ENCODE data around the gene RASGEF1C.

The RASGEF1C gene

GRCh38 chr5:180209137-180209581 lies at the start of gene RASGEF1C:
Gene RASGEF1C (minus strand): TSS chr5:180209211. CDS start chr5:180138052, 71,159 bp downstream.
- TF ChIP-seq ZNF384 (IDR thresholded peaks at IDR 0.05) (no peak), ARNT (IDR thresholded peaks at IDR 0.05) (no peak), PKNOX1 (IDR thresholded peaks at IDR 0.05) (no peak), NFRKB (IDR thresholded peaks at IDR 0.05) (no peak), SUZ12 (IDR thresholded peaks at IDR 0.05) (no peak), L3MBTL2 (conservative IDR thresholded peaks at IDR 0.05) (no peak), FOXM1 (IDR thresholded peaks at IDR 0.05; ENCODE audit: borderline replicate concordance) (no peak), TARDBP (IDR thresholded peaks at IDR 0.05) (no peak), LEF1 (IDR thresholded peaks at IDR 0.05; ENCODE audit: borderline replicate concordance) (no peak), BHLHE40 (IDR thresholded peaks at IDR 0.05; ENCODE audit: borderline replicate concordance) (no peak), HDGF (IDR thresholded peaks at IDR 0.05; ENCODE audit: borderline replicate concordance) (no peak), ELF4 (IDR thresholded peaks at IDR 0.05) (no peak), FOXK2 (IDR thresholded peaks at IDR 0.05) (no peak)
- ChIA-PET POLR2A (interaction anchor here (1.0 kb wide), 1 partner anchor 413 kb away, joined by 3 read pairs; no protein-coding TSS in a partner anchor), CTCF (interaction anchor here (0.7 to 1.7 kb wide), 2 partner anchors 119 to 260 kb away, joined by 3 to 6 read pairs; no protein-coding TSS in a partner anchor)
- peak; percentile 95 for DNase-seq (ENCODE audit: extremely low spot score)

GRCh38 chr5:180253036-180253824 lies 44.2 kb upstream of the RASGEF1C start:
- CTCF ChIA-PET = no interaction called here

GRCh38 chr5:180251887-180252286 lies 42.9 kb upstream of the RASGEF1C start:
- TF ChIP-seq ARNT (IDR thresholded peaks at IDR 0.05) (no peak), L3MBTL2 (conservative IDR thresholded peaks at IDR 0.05) (no peak), FOXM1 (IDR thresholded peaks at IDR 0.05; ENCODE audit: borderline replicate concordance) (no peak)
- no peak for DNase-seq (ENCODE audit: extremely low spot score)
- ChIA-PET POLR2A (no interaction called here), CTCF (no interaction called here)

More at GRCh38 chr5:180253036-180253824, 44.2 kb upstream of the RASGEF1C start:
- TF ChIP-seq TARDBP (IDR thresholded peaks at IDR 0.05) = no peak
- peak; percentile 21 for DNase-seq (ENCODE audit: extremely low spot score)
- POLR2A ChIA-PET = no interaction called here

GRCh38 chr5:180251141-180251540 lies 42.1 kb upstream of the RASGEF1C start:
- no peak for DNase-seq (ENCODE audit: extremely low spot score)
- CTCF ChIA-PET = no interaction called here
- POLR2A ChIA-PET = no interaction called here
- no peak for TF ChIP-seq NFRKB (IDR thresholded peaks at IDR 0.05)
- TF ChIP-seq SUZ12 (IDR thresholded peaks at IDR 0.05) = no peak
- TF ChIP-seq FOXM1 (IDR thresholded peaks at IDR 0.05; ENCODE audit: borderline replicate concordance) = no peak

GRCh38 chr5:180250329-180250728 lies 41.3 kb upstream of the RASGEF1C start:
- CTCF ChIA-PET = no interaction called here
- no peak for DNase-seq (ENCODE audit: extremely low spot score)
- POLR2A ChIA-PET = no interaction called here
- TF ChIP-seq SUZ12 (IDR thresholded peaks at IDR 0.05) = no peak
- TF ChIP-seq FOXM1 (IDR thresholded peaks at IDR 0.05; ENCODE audit: borderline replicate concordance) = no peak
- TF ChIP-seq SP1 (IDR thresholded peaks at IDR 0.05) = no peak
- no peak for TF ChIP-seq PKNOX1 (IDR thresholded peaks at IDR 0.05)
- TF ChIP-seq FOXA1 (IDR thresholded peaks at IDR 0.05) = no peak

GRCh38 chr5:180241600-180241999 lies 32.6 kb upstream of the RASGEF1C start:
- no peak for DNase-seq (ENCODE audit: extremely low spot score)
- ChIA-PET CTCF (no interaction called here), POLR2A (no interaction called here)
- TF ChIP-seq HDGF (IDR thresholded peaks at IDR 0.05; ENCODE audit: borderline replicate concordance) (no peak), FOXM1 (IDR thresholded peaks at IDR 0.05; ENCODE audit: borderline replicate concordance) (no peak), L3MBTL2 (conservative IDR thresholded peaks at IDR 0.05) (no peak), ELF4 (IDR thresholded peaks at IDR 0.05) (no peak), SP1 (IDR thresholded peaks at IDR 0.05) (no peak), CTBP1 (IDR thresholded peaks at IDR 0.05; ENCODE audit: borderline replicate concordance) (no peak)

GRCh38 chr5:180238631-180239030 lies 29.6 kb upstream of the RASGEF1C start:
- POLR2A ChIA-PET = no interaction called here
- DNase-seq (ENCODE audit: extremely low spot score) = no peak
- TF ChIP-seq L3MBTL2 (conservative IDR thresholded peaks at IDR 0.05) = no peak
- no peak for TF ChIP-seq SP1 (IDR thresholded peaks at IDR 0.05)
- TF ChIP-seq FOXA1 (IDR thresholded peaks at IDR 0.05) = no peak
- CTCF ChIA-PET = no interaction called here

- ChIA-PET CTCF (no interaction called here), POLR2A (no interaction called here)
- TF ChIP-seq FOXK2 (IDR thresholded peaks at IDR 0.05) = no peak
- no peak for TF ChIP-seq FOXA1 (IDR thresholded peaks at IDR 0.05)
- TF ChIP-seq PKNOX1 (IDR thresholded peaks at IDR 0.05) = no peak
- TF ChIP-seq NFRKB (IDR thresholded peaks at IDR 0.05) = no peak
- TF ChIP-seq LEF1 (IDR thresholded peaks at IDR 0.05; ENCODE audit: borderline replicate concordance) = no peak
- TF ChIP-seq BHLHE40 (IDR thresholded peaks at IDR 0.05; ENCODE audit: borderline replicate concordance) = no peak
- DNase-seq (ENCODE audit: extremely low spot score) = no peak
Measured at GRCh38 chr5:180235846-180236245, 26.8 kb upstream of the RASGEF1C start.
